Glutamatergic neuron (in vitro differentiated cells): ENCODE data around the gene HENMT1. TPM values are rescaled to one million over a fixed set of nuclear protein-coding genes. Genes with fewer than 3 reads are reported as not detected.

Experiments
- DNase-seq: peaks from one replicate; pipeline ENCODE4 v3.0.0; 2022
- H3K27ac Mint-ChIP-seq: one replicate; pipeline ENCODE4 v1.8.0; 2020; ENCODE audit warnings: mild to moderate bottlenecking, mixed read lengths, inconsistent platforms; ENCODE audit not compliant: unreplicated experiment
- H3K27me3 Mint-ChIP-seq: one replicate; pipeline ENCODE4 v1.8.0; 2020; ENCODE audit warnings: mild to moderate bottlenecking, moderate library complexity, mixed read lengths, inconsistent platforms; ENCODE audit not compliant: unreplicated experiment
- H3K36me3 Mint-ChIP-seq: one replicate; pipeline ENCODE4 v1.8.0; 2020; ENCODE audit warnings: mild to moderate bottlenecking, mixed read lengths, inconsistent platforms; ENCODE audit not compliant: unreplicated experiment
- H3K4me1 Mint-ChIP-seq: one replicate; pipeline ENCODE4 v1.8.0; 2020; ENCODE audit warnings: mild to moderate bottlenecking, low read depth, mixed read lengths, inconsistent platforms; ENCODE audit not compliant: unreplicated experiment
- H3K4me3 Mint-ChIP-seq: one replicate; pipeline ENCODE4 v1.8.0; 2020; ENCODE audit warnings: mild to moderate bottlenecking, mixed read lengths, inconsistent platforms; ENCODE audit not compliant: unreplicated experiment
- H3K9me3 Mint-ChIP-seq: one replicate; pipeline ENCODE4 v1.8.0; 2020; ENCODE audit warnings: mild to moderate bottlenecking, moderate library complexity, mixed read lengths, inconsistent platforms; ENCODE audit not compliant: unreplicated experiment
- CTCF ChIP-seq: fragments of 200-600 bp; sonication (generic); IDR thresholded peaks from one replicate; pipeline ENCODE4 v1.5.0; 2021; ENCODE audit not compliant: partially characterized antibody, unreplicated experiment
- total RNA-seq: library from RNA; stranded (reverse); fragmentation: NEBNext Ultra II Directional; extraction: Animal tissue kit (Norgen Biotek cat#: 25700); gene quantifications from one replicate; pipeline ENCODE4 v1.2.1, GENCODE V29; 2021; ENCODE audit not compliant: unreplicated experiment

HENMT1 gene
- total RNA-seq, 1 donor from 2014 or later: 15.9 TPM

GRCh38 chr1:108628665-108629064, 32.2 kb downstream of the HENMT1 start:
- no peak for DNase-seq
- H3K27me3 Mint-ChIP-seq: peaks cover 2% of the 10 kb centered on the region
- no peak overlapping the region for H3K4me3 Mint-ChIP-seq
- peaks cover 4% of the 10 kb centered on the region for H3K9me3 Mint-ChIP-seq
- H3K36me3 Mint-ChIP-seq: no peaks in the 10 kb centered on the region
- H3K4me1 Mint-ChIP-seq: no peaks in the 10 kb centered on the region
- no peak for TF ChIP-seq CTCF
- no peak overlapping the region for H3K27ac Mint-ChIP-seq

- TF ChIP-seq CTCF: no peak
- Mint-ChIP-seq H3K27ac (no peak overlapping the region), H3K4me3 (no peak overlapping the region), H3K9me3 (peaks cover 2% of the 10 kb centered on the region), H3K27me3 (no peaks in the 10 kb centered on the region), H3K36me3 (no peaks in the 10 kb centered on the region), H3K4me1 (no peaks in the 10 kb centered on the region)
- DNase-seq: no peak
Measured at GRCh38 chr1:108627951-108628350, 32.9 kb downstream of the HENMT1 start.

GRCh38 chr1:108627256-108627655, 33.6 kb downstream of the HENMT1 start:
- Mint-ChIP-seq H3K4me1 (no peaks in the 10 kb centered on the region), H3K4me3 (no peak overlapping the region), H3K36me3 (no peaks in the 10 kb centered on the region), H3K27me3 (peaks cover under 1% of the 10 kb centered on the region), H3K27ac (no peak overlapping the region), H3K9me3 (peaks cover 2% of the 10 kb centered on the region)
- no peak for TF ChIP-seq CTCF
- DNase-seq: no peak

GRCh38 chr1:108624069-108624468, 36.8 kb downstream of the HENMT1 start:
- TF ChIP-seq CTCF: no peak
- no peak overlapping the region for H3K27ac Mint-ChIP-seq
- peaks cover 2% of the 10 kb centered on the region for H3K4me1 Mint-ChIP-seq
- peaks cover 6% of the 10 kb centered on the region for H3K36me3 Mint-ChIP-seq
- peaks cover 2% of the 10 kb centered on the region for H3K9me3 Mint-ChIP-seq
- no peak for DNase-seq
- H3K4me3 Mint-ChIP-seq: no peak overlapping the region
- H3K27me3 Mint-ChIP-seq: peaks cover 5% of the 10 kb centered on the region

GRCh38 chr1:108617724-108618056, 43.2 kb downstream of the HENMT1 start:
- H3K27ac Mint-ChIP-seq: no peak overlapping the region
- H3K27me3 Mint-ChIP-seq: peaks cover 5% of the 10 kb centered on the region
- peaks cover 6% of the 10 kb centered on the region for H3K36me3 Mint-ChIP-seq
- H3K9me3 Mint-ChIP-seq: peaks cover 2% of the 10 kb centered on the region
- H3K4me3 Mint-ChIP-seq: no peak overlapping the region
- H3K4me1 Mint-ChIP-seq: peaks cover 2% of the 10 kb centered on the region
- DNase-seq: no peak
- TF ChIP-seq CTCF: no peak
